HG02678 (cell line): ENCODE results near the gene TMEM238.

Experiments used
- ATAC-seq: cut with Tn5 transposase; IDR thresholded peaks from one replicate; pipeline ENCODE4 v1.9.1; 2021; ENCODE audit warnings: mild to moderate bottlenecking, moderate library complexity; ENCODE audit not compliant: unreplicated experiment

TMEM238 gene

GRCh38 chr19:55360902-55361301 lies 23.2 kb downstream of the TMEM238 start:
- ATAC-seq: no peak

- ATAC-seq: no peak
These were observed 24.9 kb downstream of the TMEM238 start for GRCh38 chr19:55358943-55359908.

- ATAC-seq: no peak
These were observed 25.6 kb downstream of the TMEM238 start for GRCh38 chr19:55358493-55358892.

GRCh38 chr19:55355213-55355821 lies 28.8 kb downstream of the TMEM238 start:
- ATAC-seq: no peak

- no peak for ATAC-seq
These were observed 29.3 kb downstream of the TMEM238 start, which contains the start of gene COX6B2 for GRCh38 chr19:55354698-55355212. TSS of gene COX6B2 (minus strand) at chr19:55354719. CDS start at chr19:55354521, 198 bp downstream.

GRCh38 chr19:55353803-55354697 lies 30.0 kb downstream of the TMEM238 start:
- ATAC-seq: no peak

- ATAC-seq: no peak
These were observed 30.7 kb downstream of the TMEM238 start for GRCh38 chr19:55353356-55353802.

- no peak for ATAC-seq
These were observed 31.4 kb downstream of the TMEM238 start for GRCh38 chr19:55352549-55353145.

- no peak for ATAC-seq
These were observed 32.1 kb downstream of the TMEM238 start for GRCh38 chr19:55352040-55352439.

GRCh38 chr19:55350620-55351315 lies 33.3 kb downstream of the TMEM238 start:
- no peak for ATAC-seq

GRCh38 chr19:55348317-55349034 lies 35.6 kb downstream of the TMEM238 start:
- no peak for ATAC-seq

- no peak for ATAC-seq
These were observed 36.6 kb downstream of the TMEM238 start for GRCh38 chr19:55347442-55348009.

- no peak for ATAC-seq
These were observed 37.2 kb downstream of the TMEM238 start for GRCh38 chr19:55346725-55347441.

- ATAC-seq: no peak
These were observed 38.0 kb downstream of the TMEM238 start for GRCh38 chr19:55345818-55346724.

- no peak for ATAC-seq
These were observed 38.8 kb downstream of the TMEM238 start for GRCh38 chr19:55345101-55345817.

- no peak for ATAC-seq
These were observed 39.6 kb downstream of the TMEM238 start for GRCh38 chr19:55344444-55344843.
